Astrocyte of the spinal cord (primary cell): ENCODE measurements around the gene YTHDC1.
A peak's percentile ranks its signal among the peaks of the same experiment; 100 is the strongest.

ENCODE experiments used
- DNase-seq: peaks from one replicate; pipeline ENCODE4 v3.0.0; 2011; ENCODE audit warnings: low read depth, low spot score
- H3K4me3 ChIP-seq: 2 replicates; pipeline ENCODE4 v1.5.1; 2011; ENCODE audit warnings: low read depth, mild to moderate bottlenecking, low read length, moderate library complexity
- CTCF ChIP-seq: IDR thresholded peaks from 2 replicates; pipeline ENCODE4 v1.5.1; 2012; ENCODE audit warnings: low read depth, mild to moderate bottlenecking, low read length, inconsistent platforms
- in situ Hi-C: cut with HindIII; loops from 2 replicates; pipeline ENCODE4 v1.10.0; 2017; ENCODE audit warnings: low sequenced_read_pairs

The YTHDC1 gene

GRCh38 chr4:68347845-68348244 lies 2.0 kb downstream of the YTHDC1 start:
- TF ChIP-seq CTCF = no peak
- DNase-seq = no peak
- in situ Hi-C loops = no loop called here

GRCh38 chr4:68346461-68346860 lies 3.4 kb downstream of the YTHDC1 start:
- in situ Hi-C loops = no loop called here
- no peak for TF ChIP-seq CTCF
- H3K4me3 ChIP-seq = no peak overlapping the region
- no peak for DNase-seq

More at GRCh38 chr4:68347845-68348244, 2.0 kb downstream of the YTHDC1 start:
- H3K4me3 ChIP-seq = peak overlapping the region; percentile 89

- no peak for DNase-seq
- H3K4me3 ChIP-seq = no peak overlapping the region
- TF ChIP-seq CTCF = no peak
- in situ Hi-C loops = no loop called here
These were observed 5.1 kb downstream of the YTHDC1 start for GRCh38 chr4:68344785-68345184.

- H3K4me3 ChIP-seq = no peak overlapping the region
- TF ChIP-seq CTCF = no peak
- DNase-seq = no peak
- in situ Hi-C loops = no loop called here
These were observed 5.8 kb downstream of the YTHDC1 start for GRCh38 chr4:68344049-68344448.

- in situ Hi-C loops = no loop called here
- TF ChIP-seq CTCF = no peak
- peak; percentile 70 for DNase-seq
- H3K4me3 ChIP-seq = no peak overlapping the region
These were observed 7.8 kb downstream of the YTHDC1 start for GRCh38 chr4:68342134-68342533.

- no peak overlapping the region for H3K4me3 ChIP-seq
- no peak for TF ChIP-seq CTCF
- no peak for DNase-seq
- in situ Hi-C loops = no loop called here
These were observed 11.3 kb downstream of the YTHDC1 start for GRCh38 chr4:68338625-68339024.

- in situ Hi-C loops = no loop called here
- no peak for DNase-seq
- no peak overlapping the region for H3K4me3 ChIP-seq
- TF ChIP-seq CTCF = no peak
These were observed 12.4 kb downstream of the YTHDC1 start for GRCh38 chr4:68337522-68337921.
